ENCODE measurements around the gene TGFBR3.

The TGFBR3 gene

DNA sequence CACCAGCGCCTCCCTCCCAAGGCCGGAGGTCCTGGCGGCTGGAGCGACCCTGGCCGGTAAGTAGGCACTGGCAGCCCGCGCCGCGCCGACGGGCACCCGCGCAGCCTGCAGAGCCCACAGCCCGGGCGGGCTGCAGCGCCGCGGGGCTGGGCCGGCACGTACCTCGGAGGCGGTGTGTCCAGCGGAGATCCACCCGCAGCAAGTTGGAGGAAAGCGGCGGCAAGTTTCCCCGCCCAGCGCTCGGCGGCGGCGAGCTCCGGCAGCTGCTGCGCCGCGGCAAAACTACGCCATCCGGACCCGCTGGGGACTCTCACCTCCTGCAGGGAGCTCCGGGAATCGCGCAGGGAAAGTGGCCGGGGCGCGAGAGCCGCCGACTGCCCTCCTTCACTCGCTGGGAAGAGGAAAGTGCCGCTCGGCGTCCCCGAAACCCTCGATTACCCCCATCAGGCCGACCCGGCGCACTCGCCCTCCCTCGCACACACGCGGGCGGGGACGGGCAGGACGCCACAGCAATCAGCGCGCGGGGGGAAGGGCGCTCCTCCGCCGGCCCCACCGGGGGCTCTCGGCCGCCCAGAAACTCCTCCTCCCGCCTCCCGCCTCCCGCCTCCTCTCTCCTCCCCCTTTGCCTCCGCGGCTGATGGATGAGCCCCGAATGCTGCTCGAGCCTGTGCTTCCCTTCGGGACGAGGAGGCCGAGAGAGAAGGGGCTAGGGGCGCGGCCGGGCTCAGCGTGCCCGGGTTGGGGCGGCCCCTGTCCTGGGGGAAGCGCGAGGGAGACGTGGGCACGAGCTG lies at the start of gene TGFBR3:
TGFBR3 (minus strand) TSS at position 436 of the 791 bp plus-strand sequence. CDS start 24,620 bp downstream, outside the sequence.
- peak; percentile 87 for DNase-seq

DNA sequence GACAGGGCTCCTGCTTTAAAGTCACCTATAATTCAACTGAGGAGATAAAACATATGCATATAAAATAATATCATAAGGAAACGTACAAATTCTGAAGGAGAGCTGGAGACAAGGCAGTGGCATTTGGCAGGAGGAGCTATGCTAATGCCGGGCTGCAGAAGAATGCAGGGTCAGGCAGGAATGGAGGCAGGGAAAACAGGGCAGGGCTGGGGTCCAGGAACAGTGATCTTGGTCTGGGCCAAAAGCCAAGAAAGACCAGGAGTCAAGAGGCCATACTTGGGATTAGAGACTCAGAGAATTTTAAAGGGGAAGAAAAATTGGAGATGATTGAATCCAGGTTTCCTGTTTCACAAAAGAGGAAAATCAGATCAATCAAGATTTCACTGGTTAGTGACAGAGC lies 43.3 kb upstream of the TGFBR3 start:
- no peak for DNase-seq

DNA sequence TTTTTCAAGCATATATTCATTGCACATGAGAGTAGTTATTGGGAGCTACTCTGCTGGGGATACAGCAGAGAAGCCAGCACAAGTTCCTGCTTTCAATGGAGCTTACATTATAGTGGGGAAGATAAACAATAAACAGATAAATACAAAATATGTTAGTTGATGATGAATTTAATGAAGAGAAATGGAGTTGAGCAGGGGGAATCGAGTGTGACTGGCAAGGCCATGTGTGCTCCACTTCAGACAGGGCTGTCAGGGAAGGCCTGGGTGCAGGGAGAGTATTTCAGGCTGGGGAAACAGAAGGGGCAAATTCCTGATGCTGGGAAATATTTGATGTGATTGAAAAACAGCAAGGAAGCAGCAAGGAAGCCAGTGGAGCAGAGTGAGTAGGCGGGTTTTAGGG lies 42.1 kb upstream of the TGFBR3 start:
- DNase-seq, result no peak

DNA sequence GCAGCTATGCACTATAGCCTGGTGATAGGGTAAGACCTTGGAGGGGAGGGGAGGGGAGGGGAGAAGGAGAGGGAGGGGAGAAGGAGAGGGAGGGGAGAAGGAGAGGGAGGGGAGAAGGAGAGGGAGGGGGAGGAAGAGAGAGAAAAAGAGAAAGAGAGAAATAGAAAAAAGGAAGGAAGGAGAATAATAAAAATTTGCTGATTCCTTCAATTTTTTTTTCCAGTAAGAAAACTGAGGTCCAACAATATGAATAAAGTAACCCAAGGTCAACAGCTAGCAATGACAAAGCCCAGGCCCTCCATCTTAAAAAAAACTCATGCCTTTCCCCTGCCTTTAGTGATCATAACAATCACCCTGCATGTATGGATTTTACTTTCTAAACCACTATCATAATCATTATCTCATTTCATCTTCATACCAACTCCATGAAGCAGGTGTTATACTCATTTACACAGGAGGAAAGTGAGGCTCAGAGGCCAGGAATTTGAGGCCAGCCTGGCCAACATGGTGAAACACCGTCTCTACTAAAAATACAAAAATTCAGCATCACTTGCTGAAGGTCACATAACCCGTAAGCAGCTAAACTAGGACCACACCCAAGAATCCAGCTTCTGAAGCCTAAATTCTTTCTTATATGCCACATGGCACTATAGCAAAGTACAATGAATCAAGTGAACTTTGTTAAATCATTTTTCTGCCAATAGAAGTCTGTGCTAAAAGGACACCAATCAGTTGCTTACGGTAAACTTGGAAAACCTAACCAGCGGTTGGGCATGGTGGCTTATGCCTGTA lies 39.9 kb upstream of the TGFBR3 start:
- no peak for DNase-seq

DNA sequence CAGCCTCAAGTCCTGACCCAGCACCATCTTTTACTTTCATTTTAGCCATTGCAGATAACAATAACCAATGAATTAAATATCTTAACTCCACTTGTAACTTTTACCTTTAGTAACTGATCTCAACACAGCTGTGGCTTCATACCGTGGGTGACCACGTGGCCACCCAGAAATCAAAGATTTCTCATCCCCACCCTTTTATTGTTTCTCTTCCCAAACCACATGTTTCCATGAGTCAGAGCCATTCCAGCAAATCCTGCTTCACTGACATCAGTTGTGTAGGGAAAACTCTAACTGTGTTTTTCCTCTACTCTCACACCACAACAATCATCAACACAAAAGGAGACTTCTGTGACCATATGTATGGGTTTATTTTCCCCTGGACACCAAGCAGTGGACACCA lies 38.2 kb upstream of the TGFBR3 start:
- DNase-seq, result no peak

DNA sequence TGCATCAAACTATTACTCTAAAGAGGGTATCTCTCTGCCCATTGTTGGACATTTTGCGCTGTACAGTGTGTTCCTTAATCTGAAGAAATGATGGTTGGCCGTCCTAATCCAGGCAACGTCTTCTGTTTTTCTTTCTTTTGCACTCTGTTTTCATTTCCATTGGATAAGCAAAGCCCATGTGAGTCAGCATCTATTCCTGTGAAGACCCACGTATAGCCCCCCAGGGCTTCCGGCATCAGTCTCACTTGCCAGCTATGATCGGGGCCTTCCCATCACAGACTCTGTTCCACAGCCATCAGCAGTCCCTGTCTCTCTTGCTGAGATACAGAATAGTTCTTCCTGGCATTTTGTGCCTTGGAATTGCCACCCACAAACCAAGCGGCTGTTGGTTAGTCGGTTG lies 34.0 kb upstream of the TGFBR3 start:
- no peak for DNase-seq

DNA sequence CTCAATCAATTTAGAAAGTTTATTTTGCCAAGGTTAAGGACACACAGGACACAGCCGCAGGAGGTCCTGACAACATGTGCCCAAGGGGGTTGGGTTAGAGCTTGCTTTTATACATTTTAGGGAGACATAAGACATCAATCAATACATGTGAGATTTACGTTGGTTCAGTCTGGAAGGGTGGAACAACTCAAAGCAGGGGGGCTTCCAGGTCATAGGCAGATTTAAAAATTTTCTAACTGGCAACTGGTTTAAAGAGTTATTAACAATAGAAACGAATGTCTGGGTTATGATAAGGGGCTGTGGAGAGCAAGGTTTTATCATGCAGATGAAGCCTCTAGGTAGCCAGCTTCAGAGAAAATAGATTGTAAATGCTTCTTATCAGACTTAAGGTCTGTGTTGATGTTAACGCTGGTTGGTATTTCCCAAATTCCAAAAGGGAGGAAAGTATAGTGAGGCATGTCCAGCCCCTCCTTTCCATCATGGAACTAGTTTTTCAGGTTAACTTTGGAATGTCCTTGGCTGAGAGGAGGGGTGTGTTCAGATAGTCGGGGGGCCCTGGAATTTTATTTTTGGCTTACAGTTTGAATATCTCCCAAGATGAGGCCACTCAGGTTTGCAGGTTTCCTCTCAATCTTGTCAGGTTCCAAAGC lies 31.0 kb upstream of the TGFBR3 start:
- no peak for DNase-seq

DNA sequence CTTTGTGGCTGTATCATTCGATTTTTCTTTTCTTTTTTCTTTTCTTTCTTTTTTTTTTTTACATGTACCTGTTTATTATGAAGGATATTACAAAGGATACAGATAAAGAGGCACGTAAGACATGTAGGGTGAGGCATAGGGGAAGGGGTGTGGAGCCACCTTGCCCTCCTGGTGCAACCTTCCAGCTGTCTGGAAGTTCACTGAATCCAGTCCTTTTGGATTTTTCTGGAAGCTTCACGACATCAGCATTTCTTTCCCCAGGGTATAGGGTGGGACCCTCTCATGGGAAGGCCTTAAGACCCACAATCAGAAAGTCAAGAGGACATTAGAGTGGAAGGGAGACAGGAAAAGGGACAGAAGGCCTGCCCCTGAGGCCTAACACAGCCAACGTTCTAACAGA lies 30.1 kb upstream of the TGFBR3 start:
- no peak for DNase-seq

DNA sequence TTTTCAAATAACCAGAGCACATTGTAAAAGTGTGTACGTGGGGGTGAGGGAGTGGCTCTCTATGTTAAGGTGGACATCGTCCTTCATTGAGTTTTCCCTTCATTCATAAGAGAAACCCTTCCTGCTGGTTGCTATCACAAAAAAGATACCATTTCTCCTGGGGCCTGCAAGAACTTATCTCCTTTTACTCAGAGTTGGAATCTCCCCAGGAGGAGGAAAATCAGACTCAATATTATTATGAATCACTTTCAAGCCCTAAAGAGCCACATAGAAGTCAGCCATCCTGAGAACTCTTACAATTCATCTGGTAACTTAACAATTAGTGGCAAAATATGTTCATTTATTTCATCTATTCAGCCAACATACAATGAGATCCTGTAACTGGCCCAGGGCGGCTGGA lies 27.1 kb upstream of the TGFBR3 start:
- DNase-seq, result no peak

DNA sequence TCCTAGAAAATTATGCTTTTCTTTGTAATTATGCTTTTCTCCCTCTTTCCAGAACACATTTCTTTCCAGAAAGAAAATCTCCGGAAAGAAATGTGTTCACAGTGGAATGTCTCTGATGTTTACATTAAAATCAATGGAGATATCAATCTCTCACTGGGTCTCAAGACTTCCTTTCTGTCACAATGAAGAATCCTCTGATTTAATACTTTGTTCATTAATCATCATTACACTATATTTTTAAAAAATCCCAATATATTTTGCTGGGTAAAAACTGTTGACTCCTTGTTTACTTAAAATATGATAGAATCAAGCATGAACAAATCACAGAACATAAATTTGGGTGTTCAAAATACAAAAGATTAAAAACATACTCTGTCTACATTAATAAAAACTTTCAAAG lies 26.3 kb upstream of the TGFBR3 start:
- DNase-seq, result no peak

DNA sequence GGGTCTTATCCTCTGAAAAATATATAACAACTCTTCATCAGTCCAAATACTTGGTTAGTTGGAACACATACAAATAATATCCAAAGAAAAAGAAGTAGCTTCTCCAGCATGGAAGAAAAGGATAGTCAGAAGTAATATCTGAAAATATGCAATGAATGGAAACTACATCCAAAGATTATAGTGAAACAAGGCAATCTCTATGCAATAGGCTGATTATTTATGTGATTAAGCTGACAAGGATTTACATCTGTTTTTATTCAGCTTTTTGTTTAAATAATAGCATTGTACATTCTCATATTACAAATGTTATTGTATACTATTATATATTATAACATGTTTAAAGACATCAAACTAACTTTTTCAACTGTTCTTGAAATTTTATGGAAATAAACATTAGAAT lies 15.3 kb upstream of the TGFBR3 start:
- DNase-seq, result no peak

DNA sequence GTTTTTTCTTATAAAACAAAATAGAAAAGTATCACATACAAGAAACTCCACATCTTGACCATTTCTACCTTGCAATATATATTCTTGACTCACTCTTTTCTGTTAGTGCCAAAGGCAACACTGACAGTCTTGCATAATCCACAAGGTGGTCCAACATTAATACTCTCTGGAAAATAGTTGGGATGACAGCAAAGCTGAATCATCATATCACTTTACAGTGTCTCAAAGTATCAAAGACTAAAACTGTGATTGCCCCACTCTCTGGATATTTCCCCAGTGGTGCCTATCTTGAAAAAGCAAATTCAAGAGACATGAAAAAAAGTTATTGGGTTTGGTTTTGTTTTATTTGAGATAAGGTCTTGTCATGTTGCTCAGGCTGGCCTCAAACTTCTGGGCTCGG lies 14.6 kb upstream of the TGFBR3 start:
- DNase-seq, result no peak

DNA sequence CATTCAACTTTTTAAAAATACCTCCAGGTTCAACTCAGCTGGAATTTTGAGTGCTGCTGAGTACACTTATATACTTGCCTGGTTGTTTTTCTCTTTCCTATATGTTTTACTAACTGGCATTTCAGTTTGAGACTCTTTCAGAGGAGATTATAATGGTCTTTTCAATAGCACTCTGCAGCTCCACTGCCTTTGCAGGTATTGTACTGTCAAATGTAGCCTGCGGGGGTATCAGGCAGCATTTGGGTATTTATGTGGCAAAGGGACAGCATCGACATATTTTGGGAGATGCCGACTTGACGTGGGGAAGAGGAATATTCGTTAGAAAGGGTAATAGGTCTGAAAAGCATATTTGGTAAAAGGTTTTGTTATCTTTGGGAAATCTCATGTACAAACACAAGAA lies 11.1 kb upstream of the TGFBR3 start:
- DNase-seq, result no peak

DNA sequence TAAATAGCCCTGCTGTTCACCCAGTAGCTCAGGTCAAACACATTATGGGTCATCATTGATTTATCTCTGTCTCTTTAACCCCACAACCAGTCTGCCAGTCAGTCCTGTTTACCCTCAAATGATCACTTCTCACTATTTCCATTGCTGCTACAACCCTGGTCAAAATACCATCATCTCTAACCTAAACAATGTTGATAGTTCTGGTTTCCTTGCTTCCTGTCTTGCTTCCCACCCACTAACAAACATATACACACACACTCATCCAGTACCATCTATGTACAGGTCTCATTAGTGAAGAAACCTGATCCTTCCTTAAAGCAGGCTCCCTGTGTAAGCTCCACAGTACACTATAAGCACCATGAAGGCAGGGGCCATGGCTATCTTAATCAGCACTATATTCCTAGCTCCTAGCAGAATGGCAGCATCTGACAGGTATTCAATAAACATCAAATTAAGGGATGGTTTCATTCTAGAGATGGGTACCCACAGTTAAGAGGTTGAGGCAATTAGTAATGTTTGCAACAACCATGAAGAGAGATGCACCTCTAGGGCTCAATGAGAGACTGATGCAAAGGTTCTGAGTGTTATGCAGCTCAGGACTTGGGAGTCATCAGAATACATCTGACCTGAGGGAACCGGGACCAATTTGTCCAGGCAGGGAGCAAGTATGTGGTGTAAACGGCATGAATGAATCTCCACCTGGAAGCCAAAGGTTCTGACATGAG lies 10.0 kb upstream of the TGFBR3 start:
- no peak for DNase-seq

DNA sequence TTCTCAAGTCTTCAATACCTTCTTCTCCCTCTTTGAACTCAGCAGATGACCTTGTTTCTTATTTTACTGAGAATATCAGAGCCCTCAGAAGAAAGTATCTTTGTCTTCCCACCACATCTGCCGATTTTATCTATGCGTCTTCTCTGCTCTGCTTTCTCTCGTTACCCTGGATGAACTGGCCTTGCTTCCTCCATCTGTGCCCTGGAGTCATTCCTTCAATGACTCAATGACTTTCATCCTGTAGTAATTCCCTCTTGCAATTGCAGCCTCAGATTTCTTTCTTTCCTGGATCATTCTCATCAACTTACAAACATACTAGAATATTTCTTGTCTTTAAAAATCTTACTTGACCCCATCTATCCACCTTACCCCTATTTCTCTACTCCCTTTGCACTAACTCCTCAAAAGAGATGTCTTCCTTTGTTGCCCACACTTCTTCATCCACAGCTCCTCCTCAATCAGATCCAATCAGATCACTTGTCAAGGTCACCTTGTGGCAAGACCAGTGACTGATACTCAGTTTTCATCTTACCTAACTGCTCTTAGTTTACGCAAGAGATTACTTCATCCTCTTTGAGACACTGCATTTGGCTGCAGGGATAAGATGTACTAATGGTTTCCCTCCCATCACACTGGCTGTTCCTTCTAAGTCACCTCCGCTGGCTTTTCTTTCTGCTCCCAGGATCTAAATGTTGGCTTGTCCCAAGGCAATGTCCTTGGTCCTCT lies 8.2 kb upstream of the TGFBR3 start:
- no peak for DNase-seq

DNA sequence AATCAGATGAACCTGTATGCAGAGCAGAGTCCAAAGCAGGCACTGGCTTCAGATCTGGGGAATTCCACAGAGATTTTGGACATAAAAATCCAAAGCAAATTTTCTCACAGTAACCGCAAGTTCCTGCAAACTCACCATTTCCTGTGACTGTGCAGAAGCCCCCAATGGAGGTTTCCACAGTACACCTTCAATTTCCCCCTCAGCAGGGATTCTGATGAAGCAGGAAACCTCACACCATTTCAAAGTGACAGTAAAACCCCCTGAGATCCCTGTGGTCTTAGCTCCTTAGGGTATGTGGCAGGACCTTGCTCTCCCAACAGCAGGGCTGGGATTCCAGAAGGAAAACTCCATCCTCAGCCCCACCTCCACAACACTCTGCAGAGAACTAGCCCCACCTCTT lies 6.0 kb upstream of the TGFBR3 start:
- DNase-seq, result no peak

DNA sequence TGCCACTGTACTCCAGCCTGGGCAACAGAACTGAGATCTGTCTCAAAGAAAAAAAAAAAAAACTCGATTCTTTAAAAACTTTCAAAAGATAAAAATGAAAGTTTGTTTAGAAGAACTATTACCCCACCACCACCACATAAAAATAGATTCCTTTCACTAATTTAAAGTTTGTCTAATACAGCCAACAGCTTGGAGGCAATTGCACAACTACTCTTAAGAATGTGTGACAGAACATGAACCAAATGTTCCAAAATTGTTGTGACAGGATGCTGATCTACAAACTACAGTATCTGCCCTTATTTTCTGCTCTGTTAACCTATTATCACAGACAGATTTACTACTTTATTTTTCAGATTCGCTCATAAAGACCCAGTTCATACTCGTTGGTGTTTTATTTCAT lies 5.5 kb upstream of the TGFBR3 start:
- DNase-seq, result no peak

DNA sequence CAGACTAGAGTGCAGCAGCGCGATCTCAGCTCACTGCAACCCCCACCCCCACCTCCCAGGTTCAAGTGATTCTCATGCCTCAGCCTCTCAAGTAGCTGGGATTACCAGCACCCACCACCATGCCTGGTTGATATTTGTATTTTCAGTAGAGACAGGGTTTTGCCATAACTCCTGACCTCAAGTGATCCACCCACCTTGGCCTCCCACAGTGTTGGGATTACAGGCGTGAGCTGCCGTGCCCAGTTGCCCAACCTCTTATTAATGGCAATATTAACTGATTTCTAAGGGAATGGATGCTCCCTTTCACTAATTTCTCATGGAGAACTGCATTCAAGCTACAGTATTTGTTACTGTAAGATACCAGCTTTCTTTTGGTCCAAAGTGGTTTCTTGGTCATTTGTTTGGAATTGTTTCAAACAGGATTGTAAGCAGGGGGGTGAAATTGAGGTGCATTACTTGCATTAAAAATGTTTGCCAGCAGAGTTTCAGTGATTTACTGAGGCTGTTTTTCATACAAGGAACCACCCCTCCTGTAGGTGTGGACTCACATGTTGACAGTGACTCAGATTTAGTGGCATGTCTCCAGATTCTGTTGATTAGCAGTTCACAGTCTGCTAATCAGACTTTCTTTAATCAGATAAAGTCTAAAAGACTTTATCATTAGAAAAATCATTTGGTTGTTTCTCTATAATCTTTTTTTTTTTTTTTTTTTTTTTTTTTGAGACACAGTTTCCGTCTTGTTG lies 3.9 kb upstream of the TGFBR3 start:
- no peak for DNase-seq

DNA sequence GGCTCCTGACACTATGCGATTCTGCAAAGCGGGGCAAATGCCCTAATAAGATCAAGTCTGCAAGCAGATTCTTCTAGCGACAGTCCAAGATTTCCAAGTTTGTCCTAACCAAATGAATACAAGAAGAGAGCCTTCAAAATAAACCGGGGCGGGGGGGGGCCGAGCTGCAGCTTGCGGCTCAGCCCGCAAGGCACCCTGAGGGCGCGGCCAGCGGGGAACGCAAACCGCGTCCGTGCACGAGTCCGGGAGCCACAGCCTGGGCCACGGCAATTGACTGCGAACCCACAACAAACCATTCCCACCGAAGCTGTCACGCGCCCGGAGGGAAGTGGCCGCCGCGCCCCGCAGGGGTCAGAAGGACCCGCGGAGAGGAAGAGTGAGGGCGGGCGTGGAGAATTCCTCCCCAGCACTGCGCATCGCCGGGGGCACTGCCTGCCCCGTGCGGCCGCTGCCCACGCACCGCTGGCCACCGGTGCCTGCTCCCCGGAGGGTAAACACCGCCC lies 687 bp downstream of the TGFBR3 start:
- DNase-seq, result peak; percentile 40

DNA sequence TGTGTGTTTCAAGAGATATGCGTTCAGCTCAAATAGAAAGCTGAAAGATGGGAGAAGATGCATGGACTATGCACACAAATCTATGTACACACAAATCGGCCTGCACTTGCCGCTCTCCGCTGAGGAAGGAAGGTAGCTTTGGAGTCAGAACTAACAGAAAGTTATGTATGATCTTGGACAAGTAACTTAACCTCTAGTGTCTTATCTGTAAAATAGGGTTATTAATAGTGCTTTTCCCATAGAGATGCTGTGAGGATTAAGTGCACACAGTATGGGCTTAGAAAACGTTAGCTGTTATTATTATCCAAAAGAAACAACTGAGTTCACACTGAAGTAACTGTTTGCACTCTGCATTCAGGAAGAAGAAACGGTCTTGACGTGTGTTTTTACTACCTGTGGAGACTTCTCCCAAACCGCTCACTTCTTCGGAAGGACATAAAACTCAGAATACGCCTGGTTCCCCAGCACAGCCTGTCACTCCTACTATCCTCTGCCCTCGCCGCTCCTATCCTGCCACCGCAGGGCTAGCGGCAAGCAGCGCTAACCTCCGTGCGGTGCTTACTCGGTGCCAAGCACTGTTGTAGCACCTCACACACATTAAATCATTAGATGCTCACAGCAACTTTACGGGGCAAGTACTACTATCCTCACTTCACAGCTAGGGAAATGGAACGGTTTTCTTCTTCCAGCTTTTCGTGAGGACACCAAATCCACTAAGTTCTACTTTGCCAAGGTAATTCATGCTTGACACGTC lies 1.3 kb downstream of the TGFBR3 start:
- peak; percentile 63 for DNase-seq

DNA sequence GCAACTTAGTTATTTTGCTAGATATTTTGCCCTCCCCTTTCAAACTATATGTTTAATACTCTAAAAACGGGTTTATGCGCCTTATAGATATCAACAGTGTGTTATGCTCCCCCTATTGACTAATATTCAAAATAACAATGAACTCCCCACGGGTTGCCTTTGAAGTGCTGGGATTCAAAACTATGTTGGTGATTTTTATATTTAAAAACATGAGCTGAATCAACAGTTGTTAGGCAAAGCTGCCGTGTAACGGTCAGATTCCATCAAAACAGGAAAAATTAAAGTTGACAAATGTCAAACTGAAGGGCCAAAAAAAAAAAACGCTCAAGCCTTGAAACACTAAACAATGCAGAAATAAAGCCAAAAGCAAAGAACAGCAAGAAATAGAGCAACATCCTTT lies 2.5 kb downstream of the TGFBR3 start:
- DNase-seq, result no peak

Measured in stimulated activated CD4-positive, alpha-beta T cell treated with anti-CD3 and anti-CD28 coated beads, Interleukin-15, amount 100 ng/mL, for 24 hours (primary cell).